GM08714 (cell line): ENCODE results near the gene CMSS1.

Experiments used
- H3K4me3 ChIP-seq: fragments of 200-500 bp; sonication (Bioruptor generic); 2 replicates; pipeline ENCODE4 v1.5.1; 2014; ENCODE audit warnings: mild to moderate bottlenecking, low read length, inconsistent platforms
- ZNF274 ChIP-seq: IDR thresholded peaks from 2 replicates; pipeline ENCODE4 v1.6.1; 2012; ENCODE audit warnings: mild to moderate bottlenecking, low read depth, low read length

The CMSS1 gene

DNA sequence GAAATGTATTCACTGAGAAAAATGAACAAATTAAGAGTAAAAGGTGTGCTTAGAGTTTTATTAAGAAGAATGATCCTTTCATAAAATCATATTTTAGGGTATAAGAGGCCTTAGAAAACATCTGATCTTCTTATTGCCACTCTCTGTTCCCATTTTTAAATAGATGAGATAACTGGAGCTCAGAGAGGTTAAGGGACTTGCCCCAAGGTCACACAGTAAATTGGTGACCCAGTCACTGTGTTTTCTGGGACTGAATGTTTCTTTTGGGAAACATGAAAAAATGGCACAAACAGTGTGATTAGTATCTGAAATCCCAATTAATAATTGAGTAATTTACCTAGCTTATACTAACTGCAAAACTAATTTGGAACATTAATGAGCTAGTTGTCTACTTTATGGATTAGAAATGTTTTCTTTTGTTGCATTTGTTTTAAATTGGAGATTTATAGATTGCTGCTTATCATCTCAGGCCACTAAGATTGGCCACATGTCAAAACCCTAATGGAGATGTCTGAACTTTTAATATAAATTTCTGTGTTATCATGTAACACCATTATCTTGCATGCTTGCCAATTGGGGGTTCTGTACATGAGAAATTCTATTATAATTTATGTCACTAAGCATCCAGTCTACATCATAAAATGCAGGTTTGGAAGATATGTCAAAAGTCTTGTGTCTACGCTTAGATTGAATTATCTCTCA lies 64.9 kb downstream of the CMSS1 start:
- no peak overlapping the region for H3K4me3 ChIP-seq
- no peak for TF ChIP-seq ZNF274

DNA sequence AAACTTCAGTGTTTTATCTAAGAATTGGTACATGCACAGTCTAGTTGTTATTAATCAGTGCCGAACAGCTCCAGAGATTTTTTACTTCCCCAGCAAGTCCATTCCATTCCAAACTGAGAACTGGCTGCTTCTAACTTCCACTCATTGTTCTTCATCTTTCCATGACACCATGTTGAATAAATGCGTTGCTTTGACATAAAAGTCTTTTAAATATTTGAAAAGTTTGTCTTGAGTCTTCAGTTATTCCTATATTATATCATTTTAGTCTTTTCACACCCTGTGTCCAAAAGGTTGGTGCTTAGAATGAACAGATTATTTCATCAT lies 65.4 kb downstream of the CMSS1 start:
- no peak for TF ChIP-seq ZNF274
- no peak overlapping the region for H3K4me3 ChIP-seq

DNA sequence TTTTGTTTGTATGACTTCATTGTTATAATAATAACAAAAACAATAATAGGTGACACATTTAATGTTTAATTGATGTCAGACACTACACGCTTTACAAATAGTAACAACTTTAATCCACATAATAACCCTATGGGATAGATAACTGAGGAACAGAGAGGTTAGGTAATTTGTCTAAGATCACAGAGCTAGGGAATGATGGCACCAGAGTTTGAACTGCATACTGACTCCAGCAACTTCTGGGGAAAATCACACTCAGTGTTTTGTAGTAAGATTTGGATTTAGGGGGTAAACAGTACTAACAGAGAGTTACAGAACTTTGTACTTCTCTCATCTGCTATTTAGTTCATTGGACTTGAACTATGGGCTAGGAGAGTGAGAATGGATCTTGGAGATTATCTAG lies 66.0 kb downstream of the CMSS1 start:
- no peak for TF ChIP-seq ZNF274
- no peak overlapping the region for H3K4me3 ChIP-seq

DNA sequence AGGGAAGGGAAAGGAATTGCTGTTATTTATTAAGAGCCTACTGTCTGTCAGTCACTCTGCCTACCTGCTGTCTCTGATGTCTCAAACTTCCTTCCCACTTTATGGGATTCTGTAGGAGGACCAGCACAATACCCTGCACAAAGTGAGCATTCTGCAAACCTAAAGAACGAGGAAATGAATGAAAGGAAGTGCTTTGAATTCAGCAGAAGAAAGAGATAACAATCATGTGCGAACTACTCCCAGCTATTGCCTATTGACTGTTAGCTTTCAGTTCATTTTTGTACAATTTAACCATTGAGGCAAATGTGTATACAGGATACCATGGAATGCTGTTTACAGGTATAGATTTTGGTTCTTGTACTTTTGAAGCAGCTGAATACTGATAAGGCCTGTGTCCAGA lies 66.8 kb downstream of the CMSS1 start:
- no peak overlapping the region for H3K4me3 ChIP-seq
- no peak for TF ChIP-seq ZNF274

DNA sequence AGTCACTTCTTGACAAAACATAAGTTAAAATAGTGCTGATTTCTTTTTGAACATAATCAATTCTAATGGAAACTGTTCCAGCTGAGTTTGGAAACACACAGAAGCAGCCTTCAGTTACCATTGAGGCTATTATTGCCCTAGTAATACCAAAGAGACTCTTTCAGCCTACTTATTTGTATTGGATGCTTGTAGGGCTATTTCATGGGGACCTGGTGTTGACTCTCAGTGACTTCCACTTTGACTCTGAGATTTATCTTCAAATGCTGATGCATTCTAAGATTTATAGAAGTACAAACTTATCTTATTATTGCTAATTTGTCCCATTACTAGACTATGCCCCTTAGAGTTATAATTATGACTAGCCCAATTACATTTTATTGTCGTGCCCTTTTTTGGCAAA lies 67.4 kb downstream of the CMSS1 start:
- no peak overlapping the region for H3K4me3 ChIP-seq
- no peak for TF ChIP-seq ZNF274

DNA sequence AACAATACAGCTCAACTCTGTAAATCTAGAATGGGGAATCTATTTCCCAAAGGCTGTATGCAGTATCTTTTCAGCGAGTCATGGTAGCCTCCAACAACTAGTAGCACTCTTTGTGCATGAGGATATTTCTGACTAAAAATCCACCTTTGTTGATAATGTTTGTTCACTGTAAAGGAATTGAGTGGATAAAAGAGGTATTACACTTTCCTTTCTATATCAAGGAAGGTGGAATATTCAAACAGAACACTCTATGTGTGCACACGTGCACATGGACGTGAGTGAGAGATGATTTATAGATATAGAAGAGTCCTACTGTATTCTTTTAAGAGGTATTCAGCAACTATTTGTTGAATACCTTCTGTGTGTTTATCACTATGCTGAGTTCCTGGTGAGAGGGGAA lies 68.2 kb downstream of the CMSS1 start:
- TF ChIP-seq ZNF274 = no peak
- no peak overlapping the region for H3K4me3 ChIP-seq

DNA sequence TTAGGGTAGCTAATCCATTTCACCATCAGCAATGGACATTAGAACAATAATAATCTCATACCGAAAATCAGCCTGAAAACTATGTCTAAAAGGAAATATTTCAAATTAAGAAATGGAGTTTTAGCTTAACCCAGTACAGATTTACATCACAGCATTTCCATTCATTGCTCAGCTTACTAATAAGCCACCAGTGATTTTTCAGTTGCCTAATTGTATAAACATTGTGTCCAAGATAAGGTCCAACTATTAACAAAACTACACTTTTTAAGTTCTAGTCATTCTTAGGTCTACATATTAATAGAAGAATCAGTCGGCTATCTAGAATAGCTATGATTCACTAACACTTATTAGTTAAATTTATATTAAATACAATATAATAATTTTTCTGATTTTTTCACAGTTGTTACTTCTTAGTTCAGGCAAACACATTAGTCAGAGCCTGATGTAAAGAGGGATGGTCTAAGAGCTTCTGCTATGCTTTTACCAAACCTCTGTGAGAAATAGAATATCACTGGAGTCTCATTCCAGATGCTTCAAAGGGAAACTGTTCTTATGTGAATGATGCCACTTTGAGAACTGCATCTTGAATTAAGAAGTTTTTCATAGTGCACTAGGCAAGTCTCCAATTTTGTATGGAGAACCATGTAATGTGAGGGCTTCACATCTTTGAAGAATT lies 74.1 kb downstream of the CMSS1 start:
- TF ChIP-seq ZNF274 = no peak

DNA sequence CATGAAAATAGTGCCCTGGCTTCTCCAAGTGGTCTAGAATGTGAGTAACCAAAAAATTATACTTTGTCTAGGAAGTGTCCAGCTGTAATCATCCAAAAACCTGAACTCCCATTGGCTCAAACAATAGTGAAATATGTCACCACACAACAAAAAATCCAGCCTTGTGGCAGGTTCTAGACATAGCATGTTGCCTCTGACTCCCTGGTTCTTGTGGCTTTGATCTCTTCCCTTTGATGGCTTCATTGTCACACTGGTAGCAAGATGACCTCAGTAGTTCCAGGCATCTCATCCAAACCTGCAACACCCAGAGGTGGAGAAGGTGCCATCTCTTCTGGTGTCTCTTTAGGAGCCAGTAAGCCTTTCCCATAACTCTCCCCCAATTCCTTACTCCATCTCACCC lies 74.7 kb downstream of the CMSS1 start:
- no peak overlapping the region for H3K4me3 ChIP-seq
- TF ChIP-seq ZNF274 = no peak

More for the DNA sequence above, 74.1 kb downstream of the CMSS1 start:
- no peak overlapping the region for H3K4me3 ChIP-seq

DNA sequence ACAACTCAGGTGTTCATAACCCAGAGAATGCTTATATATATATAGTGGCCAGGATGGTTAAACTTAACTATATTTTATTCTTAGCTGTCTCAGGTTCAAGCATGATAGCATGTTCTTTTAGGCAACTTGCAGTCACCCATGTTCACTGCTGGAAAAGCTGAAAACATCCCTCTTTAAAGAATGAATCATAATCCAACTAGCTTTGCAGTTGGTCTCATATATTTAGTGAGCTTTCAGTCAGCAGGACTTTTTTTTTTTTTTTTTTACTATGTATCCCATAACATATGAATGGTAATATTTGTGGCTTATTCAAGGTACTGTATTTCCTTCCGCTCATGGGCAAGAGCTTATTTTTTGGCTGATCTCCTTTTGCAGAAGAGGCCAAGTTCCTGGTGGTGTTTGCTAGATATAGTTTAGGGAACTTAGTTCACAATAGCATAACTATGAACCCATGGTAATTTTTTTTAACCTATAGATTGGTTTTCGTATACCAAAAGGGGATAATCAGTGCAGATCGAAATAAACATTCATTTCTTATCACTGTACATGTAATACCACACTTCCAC lies 77.6 kb downstream of the CMSS1 start:
- TF ChIP-seq ZNF274 = no peak
- H3K4me3 ChIP-seq = no peak overlapping the region

DNA sequence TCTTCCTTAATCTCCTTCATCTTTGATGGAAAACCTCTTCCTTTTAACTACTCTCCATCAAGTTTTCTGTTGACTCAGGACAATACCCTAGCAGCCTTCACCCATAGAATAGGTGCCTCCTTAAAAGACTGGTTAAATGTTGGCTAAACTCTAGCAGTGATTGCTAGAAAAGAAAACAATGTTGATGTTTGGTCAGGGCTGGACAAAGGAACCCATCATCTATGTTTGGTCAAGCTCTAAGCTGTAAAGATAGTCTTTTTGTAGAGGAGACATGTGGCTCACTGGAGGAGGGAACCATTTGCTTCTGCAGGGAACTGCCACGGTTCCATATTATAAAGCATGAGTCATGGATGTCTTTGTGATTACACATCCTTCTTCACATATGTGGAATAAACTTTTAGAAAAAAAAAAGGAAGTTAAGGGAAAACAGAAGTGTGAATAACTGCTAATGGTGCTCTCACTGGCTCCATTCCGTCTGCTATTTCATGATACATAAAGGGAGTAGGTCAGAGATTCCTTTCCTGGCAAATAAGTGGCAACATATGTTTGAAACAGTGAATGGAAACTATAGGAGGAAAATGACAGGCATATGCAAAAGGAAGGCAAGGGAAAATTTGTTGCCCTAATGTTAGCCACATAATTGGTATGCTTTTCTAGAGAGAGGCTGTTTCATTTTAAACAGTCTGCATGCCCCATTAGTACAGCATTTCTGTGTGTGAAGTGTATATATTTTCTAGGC lies 78.2 kb downstream of the CMSS1 start:
- no peak overlapping the region for H3K4me3 ChIP-seq
- no peak for TF ChIP-seq ZNF274

DNA sequence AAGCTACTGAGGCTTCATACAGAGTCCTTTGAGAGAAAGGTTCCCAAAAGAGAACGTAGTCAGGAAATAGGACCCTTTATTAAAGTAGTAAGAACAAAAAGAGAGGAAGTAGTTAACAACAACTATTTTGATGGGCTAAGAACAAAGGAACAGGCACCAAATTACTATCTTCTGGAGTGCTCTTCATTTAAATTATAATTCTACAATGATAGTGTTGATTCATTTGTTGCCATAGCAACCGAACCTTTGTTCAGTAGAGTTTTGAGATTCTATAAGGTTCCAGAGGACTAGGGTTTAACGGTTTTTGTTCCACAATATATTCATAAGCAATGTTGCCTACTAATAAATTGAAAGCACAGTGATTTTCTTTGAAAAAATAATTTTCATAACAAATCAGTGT lies 78.8 kb downstream of the CMSS1 start:
- H3K4me3 ChIP-seq = no peak overlapping the region

DNA sequence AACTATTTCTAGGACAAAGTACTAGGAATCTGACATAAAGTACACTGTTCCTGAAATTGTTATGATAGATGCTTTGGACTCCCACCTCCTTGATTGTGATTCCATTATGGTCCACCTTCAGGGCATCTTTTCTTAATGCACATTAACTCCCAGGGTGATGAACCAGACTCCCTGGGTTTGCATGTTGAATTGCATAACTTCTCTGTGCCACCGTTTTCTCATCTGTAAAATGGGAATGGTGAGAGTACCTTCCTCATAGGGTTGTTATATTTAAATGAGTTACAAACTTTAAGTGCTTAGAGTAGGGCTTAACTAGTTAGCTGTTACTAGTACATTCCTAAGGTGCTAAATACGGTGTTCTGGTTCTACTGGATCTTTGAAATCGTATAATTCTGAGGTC lies 81.9 kb downstream of the CMSS1 start:
- H3K4me3 ChIP-seq = no peak overlapping the region
- no peak for TF ChIP-seq ZNF274

More for the DNA sequence above, 78.8 kb downstream of the CMSS1 start:
- TF ChIP-seq ZNF274 = no peak

DNA sequence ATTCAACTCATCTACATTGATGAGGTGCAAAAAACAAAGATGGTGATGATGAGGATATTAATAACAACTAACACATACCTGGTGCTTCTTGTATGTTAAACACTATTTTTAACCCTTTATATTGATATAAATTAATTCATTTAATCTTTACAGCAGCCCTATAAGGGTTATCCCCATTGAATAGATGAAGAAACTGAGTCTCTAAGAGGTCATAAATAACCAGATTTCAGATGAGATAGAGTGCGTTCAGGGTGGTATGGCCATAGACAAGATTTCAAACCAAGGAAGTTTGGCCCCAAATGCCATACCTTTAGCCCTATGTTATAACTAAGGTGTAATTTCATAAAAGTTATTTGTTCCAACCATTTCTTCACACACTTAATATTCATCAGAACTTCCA lies 82.6 kb downstream of the CMSS1 start:
- H3K4me3 ChIP-seq = no peak overlapping the region

DNA sequence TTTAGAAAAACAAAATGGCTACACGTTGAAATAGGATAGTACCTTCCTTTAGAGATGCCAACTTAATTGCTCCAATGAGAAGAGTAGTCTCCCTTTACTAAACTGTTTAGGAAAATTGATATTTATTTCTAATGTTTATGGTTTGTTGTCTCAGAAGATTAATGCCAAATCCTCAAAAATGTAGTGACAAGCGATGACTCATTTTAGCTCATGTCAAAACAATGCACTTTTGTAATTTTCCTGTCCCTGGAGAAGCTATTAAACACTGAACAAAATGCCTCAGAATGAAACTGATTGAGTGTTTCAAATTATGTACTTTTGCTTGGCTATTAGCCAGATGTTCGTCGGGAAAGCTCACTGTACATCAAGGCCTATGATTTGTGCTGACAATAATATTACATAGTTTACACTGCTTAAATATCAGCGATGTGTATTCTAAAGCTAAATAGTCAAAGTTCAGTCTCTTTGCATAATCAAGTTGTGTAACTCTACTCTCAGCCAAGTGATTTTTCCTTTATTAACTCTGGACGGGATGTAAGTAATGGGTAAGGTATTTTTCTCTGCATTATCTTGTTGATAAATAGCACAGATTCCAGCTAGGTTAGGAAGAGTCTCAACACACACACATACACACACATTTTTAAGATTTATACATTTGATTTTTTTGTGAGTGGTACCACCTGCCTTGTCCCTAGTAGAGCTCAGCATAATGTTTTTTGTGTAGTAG lies 83.7 kb downstream of the CMSS1 start:
- TF ChIP-seq ZNF274 = no peak
- H3K4me3 ChIP-seq = no peak overlapping the region

More for the DNA sequence above, 82.6 kb downstream of the CMSS1 start:
- no peak for TF ChIP-seq ZNF274

DNA sequence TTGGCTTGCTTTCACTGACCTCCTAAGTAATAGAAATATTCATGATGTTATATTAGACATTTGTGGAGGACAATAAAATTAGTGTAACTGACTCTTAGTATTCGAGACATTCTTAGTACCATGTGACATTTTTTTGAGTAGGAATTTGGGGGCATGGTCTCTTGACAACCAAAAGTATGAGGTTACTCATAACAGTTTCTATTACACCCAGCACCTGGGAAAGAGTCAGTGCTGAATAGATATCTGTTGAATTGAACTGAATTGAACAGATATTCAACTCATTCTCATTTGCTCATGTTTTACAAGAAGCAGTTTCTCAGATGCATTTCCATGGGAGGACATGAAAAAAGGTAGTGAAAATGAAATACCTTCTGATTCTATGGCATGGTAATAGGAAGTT lies 84.4 kb downstream of the CMSS1 start:
- no peak for TF ChIP-seq ZNF274
- H3K4me3 ChIP-seq = no peak overlapping the region
